ENCODE data around the gene CHPT1.

DNA sequence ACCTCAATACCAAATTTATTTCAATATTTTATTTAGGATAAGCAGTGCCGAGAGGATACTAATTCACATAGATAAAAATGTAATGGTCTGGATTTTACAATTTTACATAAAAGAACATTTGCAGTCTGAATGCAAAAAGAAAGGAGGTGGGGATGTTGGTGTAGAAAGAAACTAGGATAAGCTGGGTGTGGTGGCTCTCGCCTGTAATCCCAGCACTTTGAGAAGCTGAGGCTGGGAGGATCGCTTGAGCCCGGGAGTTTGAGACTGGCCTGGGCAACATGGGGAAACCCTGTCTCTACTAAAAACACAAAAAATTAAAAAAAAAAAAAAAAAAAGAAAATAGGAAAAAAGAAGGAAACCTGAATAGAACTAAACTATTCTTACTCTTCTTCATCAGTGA lies 25.0 kb downstream of the CHPT1 start:
- TF ChIP-seq ZNF432 (CRISPR knock-in tag; IDR thresholded peaks at IDR 0.05; ENCODE audit: borderline replicate concordance) (no peak), RFX5 (IDR thresholded peaks at IDR 0.05; ENCODE audit: low read depth, low read length) (no peak), CTCF (CRISPR knock-in tag; IDR thresholded peaks at IDR 0.05) (no peak), KDM5A (IDR thresholded peaks at IDR 0.05; ENCODE audit: borderline replicate concordance, low read length) (no peak), ZNF446 (CRISPR knock-in tag; IDR thresholded peaks at IDR 0.05) (no peak), SMARCC2 (IDR thresholded peaks at IDR 0.05) (no peak), GABPB1 (CRISPR knock-in tag; IDR thresholded peaks at IDR 0.05) (no peak), SP4 (CRISPR knock-in tag; IDR thresholded peaks at IDR 0.05) (no peak), ZNF850 (CRISPR knock-in tag; conservative IDR thresholded peaks at IDR 0.05) (no peak)
